CD4-positive, alpha-beta T cell treated with Interleukin-17A for 1 hour (primary cell): ENCODE measurements around the gene GARNL3.
A peak's percentile ranks its signal among the peaks of the same experiment; 100 is the strongest.

ENCODE experiments used
- DNase-seq: peaks from one replicate; pipeline ENCODE4 v3.0.0-alpha.2; 2020

The GARNL3 gene

GRCh38 chr9:127411122-127411521 lies 146.5 kb downstream of the GARNL3 start:
- no peak for DNase-seq

- DNase-seq = no peak
Measured at GRCh38 chr9:127415141-127415540, 150.6 kb downstream of the GARNL3 start.

- no peak for DNase-seq
Measured at GRCh38 chr9:127415657-127416056, 151.1 kb downstream of the GARNL3 start.

- no peak for DNase-seq
Measured at GRCh38 chr9:127417131-127418036, 152.8 kb downstream of the GARNL3 start.

GRCh38 chr9:127418037-127418471 lies 153.5 kb downstream of the GARNL3 start:
- peak; percentile 43 for DNase-seq

- no peak for DNase-seq
Measured at GRCh38 chr9:127419348-127419747, 154.8 kb downstream of the GARNL3 start.

- DNase-seq = no peak
Measured at GRCh38 chr9:127421057-127421456, 156.5 kb downstream of the GARNL3 start.

- no peak for DNase-seq
Measured at GRCh38 chr9:127422133-127422782, 157.7 kb downstream of the GARNL3 start.

- DNase-seq = no peak
Measured at GRCh38 chr9:127422787-127423186, 158.2 kb downstream of the GARNL3 start.

GRCh38 chr9:127423476-127423933 lies 158.9 kb downstream of the GARNL3 start:
- DNase-seq = no peak

- peak; percentile 90 for DNase-seq
Measured at GRCh38 chr9:127423934-127424675, 159.5 kb downstream of the GARNL3 start, which contains the start of gene ZNF79. ZNF79 (plus strand) TSS chr9:127424382; CDS start chr9:127424788, 406 bp downstream.

GRCh38 chr9:127424676-127424999 lies 160.1 kb downstream of the GARNL3 start:
- peak; percentile 40 for DNase-seq

GRCh38 chr9:127426756-127427155 lies 162.2 kb downstream of the GARNL3 start:
- DNase-seq = no peak

GRCh38 chr9:127428348-127428747 lies 163.8 kb downstream of the GARNL3 start:
- DNase-seq = no peak

GRCh38 chr9:127430415-127430814 lies 165.8 kb downstream of the GARNL3 start:
- DNase-seq = no peak

GRCh38 chr9:127437497-127438264 lies 173.1 kb downstream of the GARNL3 start:
- peak; percentile 48 for DNase-seq

- no peak for DNase-seq
Measured at GRCh38 chr9:127438394-127438793, 173.8 kb downstream of the GARNL3 start.
